Body of pancreas (tissue), 4 donors: Measurements from ENCODE around the gene ADGRV1.

Experiments used
- POLR2A ChIP-seq, 3 donors: fragments of 450-650 bp; IDR thresholded peaks; one replicate each; pipeline ENCODE4 v1.6.1; 2016; ENCODE audit warnings: antibody characterized with exemption in 3 of 3, mild to moderate bottlenecking in 2 of 3
- TF ChIP-seq, protein P1 (sequence below), 7 experiments: fragments of 450-650 bp in 4 of 7; fragments of 200-600 bp in 3 of 7; sonication (generic) in 3 of 7; IDR thresholded peaks; one replicate each; pipeline ENCODE4 v1.5.1; 2016 to 2019; ENCODE audit warnings: antibody characterized with exemption in 7 of 7

DNA sequence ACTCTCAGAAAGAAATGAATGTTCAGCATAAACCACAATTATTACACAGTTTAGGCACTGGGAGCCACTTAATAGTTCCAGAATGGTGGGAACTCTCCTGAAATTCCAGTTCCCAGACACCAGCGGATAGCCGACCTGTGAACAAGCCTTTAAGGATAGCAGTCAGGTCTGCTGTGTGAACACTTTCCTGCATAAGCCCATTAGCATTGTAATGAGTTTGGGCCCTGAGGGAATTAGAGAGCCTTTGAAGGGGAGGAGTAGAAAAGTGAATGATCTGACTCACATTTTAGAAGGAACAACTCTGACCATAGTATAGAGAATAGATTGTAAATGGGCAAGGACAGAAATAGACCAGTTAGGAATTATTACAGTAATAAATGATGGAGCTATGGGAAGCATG is 189.1 kb downstream of the ADGRV1 start:
- TF ChIP-seq, protein P1, sequence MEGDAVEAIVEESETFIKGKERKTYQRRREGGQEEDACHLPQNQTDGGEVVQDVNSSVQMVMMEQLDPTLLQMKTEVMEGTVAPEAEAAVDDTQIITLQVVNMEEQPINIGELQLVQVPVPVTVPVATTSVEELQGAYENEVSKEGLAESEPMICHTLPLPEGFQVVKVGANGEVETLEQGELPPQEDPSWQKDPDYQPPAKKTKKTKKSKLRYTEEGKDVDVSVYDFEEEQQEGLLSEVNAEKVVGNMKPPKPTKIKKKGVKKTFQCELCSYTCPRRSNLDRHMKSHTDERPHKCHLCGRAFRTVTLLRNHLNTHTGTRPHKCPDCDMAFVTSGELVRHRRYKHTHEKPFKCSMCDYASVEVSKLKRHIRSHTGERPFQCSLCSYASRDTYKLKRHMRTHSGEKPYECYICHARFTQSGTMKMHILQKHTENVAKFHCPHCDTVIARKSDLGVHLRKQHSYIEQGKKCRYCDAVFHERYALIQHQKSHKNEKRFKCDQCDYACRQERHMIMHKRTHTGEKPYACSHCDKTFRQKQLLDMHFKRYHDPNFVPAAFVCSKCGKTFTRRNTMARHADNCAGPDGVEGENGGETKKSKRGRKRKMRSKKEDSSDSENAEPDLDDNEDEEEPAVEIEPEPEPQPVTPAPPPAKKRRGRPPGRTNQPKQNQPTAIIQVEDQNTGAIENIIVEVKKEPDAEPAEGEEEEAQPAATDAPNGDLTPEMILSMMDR (IDR thresholded peaks at IDR 0.05): no peak
- TF ChIP-seq POLR2A (IDR thresholded peaks at IDR 0.05): no peak
